GM18519 (cell line): ENCODE measurements around the gene TNS1.

Experiments
- ATAC-seq: cut with Tn5 transposase; IDR thresholded peaks from one replicate; pipeline ENCODE4 v1.9.1; 2021; ENCODE audit warnings: mild to moderate bottlenecking, moderate library complexity; ENCODE audit not compliant: unreplicated experiment, low FRiP score

The TNS1 gene

DNA sequence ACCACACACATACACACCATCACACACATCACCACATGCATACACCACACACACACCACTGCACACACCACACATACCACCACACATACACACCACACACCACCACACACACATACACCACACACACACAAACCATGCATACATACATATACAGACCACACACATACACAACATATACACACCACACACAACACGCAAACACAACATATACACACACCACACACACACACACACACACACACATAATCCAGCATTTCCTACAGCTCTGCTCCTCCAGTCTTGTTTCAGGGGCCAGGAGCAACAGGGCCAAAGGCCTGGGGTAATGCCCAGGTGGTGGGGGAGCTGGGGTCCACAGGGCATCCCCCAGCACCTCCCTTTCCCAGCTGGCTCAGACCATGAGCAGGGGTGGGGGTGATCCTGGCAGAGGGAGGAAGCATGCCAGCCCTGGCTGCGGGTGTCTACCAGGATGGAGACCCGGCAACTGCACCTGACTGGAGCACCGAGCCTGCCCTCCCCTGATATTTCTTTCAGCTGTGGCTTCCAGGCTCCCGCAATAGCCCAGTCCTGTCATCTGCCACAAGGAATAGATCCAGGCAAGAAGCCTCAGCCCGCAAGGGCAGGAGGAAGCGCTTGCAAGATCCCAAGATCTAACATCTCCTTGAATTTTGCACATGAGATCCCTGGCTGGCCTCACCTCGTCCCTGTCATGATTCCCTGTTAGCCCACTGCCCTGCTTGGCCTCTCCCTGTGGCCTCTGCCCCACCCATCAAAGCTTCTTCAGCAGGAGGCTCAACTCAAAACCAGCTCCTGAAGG is 196.9 kb downstream of the TNS1 start:
- no peak for ATAC-seq

DNA sequence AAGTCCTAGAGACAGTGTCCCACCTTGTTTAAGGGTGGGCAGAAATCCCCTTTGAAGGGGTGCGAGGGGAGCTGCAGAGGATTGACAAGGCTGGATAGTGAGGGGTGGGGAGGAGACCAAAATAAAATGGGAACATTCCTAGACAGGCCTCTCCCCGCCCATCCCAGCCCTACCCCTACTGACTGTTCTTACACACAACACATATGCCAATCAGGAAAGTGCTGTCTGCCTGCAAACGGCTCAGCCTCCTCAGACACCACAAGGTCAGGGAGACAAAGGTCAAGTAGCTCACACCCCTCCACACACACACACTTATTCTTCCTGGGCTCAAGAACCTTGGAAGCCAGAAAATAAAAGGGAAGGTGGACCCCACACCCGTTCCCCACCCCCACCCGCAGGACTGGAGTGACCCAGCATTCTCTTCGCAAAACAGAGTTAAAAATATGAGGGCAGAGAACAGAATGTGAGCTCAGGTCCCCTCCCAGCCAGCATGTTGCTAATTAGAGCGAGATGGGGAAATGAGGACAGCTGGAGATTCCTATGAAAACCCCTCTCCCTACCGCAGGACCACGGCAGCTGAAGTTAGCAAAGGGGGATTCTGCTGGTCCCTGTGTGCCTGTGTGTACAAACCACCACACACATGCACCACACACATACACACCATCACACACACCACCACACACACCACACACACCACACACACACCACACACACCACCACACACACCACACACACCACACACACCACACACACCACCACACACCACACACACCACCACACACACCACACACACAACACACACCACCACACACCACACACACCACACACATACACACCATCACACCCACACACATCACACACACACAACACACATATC is 197.8 kb downstream of the TNS1 start:
- no peak for ATAC-seq

DNA sequence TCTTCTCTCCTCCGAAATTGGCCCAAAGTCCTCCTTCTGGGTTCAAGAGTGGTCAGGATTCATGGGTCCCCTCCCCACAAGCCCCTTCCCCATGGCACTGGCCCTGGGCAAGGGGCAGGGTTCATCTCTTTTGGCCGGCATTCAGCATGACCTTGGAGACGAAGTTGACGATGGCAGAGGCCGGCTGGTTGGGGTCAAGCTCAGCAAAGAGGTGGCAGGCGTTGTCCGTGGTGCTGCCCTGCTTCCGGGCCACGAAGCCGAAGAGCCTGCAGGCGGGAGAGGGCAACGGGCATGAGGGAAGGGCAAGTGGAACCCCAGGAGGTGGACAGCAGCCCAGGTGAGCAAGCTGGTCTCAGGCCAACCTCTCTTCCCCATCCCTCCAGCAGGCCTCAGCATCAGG is 198.5 kb downstream of the TNS1 start:
- no peak for ATAC-seq

DNA sequence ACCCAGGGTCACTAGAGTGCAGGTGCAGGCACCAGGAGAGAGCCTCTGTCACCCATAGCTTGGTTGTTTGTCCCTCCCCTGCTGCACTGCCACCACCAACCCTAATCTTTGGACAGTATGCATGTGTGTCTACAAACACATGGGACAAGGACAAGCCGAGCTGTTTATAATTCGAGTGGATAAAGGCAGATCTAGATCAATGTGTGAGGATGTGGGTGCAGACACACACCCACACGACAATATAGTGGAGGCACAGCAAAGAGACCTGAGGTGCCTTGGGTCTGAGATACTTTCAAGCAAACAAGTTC is 199.2 kb downstream of the TNS1 start:
- no peak for ATAC-seq

DNA sequence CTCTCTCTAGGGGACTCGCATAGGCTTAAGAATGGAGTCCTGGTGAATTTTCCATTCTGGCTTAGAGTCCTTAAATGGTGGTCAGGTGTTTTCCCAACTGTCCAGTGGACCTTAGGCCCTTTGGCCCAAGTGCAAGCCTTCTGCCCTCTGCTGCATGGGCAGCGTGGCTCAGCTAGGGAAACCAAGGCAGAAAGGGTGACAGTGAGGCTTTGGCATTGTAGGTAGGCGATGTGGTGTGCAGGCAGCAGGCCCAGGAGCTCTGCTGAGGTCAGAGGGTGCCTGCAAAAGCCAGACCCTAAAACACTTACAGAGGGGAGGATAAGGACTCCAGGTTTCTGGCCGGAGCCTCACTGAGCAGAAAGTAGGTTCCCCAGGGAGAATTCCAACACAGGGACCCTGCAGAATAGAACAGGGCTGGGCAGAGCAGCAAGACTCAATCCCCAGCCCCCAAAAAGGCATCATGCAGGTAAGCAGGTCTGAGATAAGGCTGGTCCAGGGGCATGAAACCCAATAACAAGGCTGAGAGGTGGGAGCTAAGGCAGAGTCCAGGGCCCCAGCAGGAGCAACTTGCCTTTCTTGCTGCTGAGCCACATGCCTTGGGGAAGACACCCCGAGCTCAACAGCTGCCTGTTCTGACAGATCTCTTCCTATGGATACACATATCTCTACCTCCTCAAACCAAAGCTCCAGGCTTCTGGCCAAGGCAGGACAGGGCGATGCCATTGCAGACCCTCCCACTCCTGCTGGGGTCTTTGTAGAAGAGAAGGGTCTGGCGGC is 199.7 kb downstream of the TNS1 start:
- no peak for ATAC-seq

DNA sequence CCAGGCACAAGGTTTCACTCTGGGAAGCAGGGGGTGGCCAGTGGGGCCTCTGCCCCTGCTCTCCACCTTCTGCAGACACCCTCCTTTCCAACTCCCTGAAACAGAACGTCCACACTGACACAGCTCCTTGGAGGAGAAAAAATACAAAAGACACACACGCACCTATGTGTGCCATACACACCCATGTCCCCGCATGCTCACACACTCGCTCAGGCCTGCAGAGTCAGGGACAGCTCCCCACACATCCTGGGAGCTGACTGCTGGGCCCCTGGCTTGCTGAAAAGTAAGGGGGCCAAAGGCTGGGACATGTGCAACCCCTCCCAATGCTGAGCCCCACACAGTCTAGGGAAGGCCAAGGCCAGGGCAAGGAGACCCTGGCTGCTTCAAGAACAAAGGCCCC is 200.5 kb downstream of the TNS1 start:
- no peak for ATAC-seq

DNA sequence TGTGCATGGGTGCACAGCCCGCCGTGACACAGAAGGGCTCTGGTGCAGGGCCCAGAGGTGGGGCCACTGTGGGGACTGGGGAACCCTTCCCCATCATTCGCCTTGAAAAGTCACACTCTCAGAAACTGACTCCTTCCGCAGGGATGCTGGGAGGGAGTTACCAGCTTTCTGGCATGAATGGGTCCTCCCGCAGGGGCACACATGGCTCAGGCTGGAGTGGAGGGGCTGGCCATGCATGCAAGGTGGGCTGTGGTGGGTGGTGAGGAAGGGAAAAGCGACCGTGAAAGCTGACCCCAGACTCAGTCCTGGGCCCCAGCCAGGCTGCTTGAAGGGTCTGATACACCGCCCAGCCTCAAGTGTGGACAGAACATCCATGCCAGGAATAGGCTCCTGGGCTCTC is 201.1 kb downstream of the TNS1 start:
- no peak for ATAC-seq

DNA sequence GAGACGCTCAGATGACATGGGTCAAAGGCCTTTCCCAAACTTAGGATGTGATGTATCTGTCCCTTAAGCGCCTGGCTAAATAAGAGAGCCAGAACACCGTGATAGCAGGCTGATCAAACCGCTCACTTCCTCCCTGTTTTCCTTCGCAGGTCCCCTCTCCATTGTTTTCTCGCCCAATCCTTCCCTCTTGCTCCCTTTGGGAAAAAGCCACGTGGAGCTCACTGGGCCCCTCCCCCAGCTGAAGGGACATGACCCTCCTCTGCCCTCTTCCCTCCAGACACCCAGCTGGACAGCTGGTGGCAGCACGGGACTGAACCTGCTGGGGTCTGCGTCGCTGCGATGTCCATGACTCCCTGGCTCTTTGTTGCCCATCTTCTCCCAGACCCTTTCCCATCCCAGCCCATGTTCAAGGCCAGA is 201.7 kb downstream of the TNS1 start:
- no peak for ATAC-seq

DNA sequence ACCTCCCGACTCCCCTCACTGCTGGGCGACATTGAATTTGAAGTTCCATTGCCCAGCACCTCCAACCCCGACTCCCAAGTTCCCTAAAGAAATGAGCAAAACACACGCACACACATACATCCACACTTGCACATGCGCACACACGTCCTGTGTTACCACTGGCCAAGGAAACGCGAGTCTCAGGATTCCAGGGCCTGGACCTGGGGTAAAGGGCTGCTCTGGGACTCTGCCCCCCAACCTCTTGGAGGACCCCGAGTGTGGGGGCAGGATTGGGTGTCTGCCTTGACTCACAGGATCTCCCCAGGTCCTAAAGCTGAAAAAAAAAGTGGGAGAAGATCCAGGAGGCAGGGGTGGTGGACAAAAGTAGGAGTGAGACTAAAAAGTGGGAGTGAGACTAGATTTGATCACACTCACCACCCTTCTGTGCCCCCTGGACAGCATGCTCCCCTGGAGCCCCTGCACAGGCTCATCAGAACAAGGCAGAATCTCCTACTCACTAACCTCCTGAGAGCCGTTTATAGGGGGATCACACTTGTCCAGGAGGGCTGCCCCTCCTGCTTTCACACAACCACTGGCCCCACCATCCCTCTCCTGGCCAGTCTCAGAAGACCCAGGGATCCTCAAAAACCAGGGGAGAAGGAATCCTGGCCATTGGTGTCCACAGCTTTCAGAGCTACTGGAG is 202.2 kb downstream of the TNS1 start:
- no peak for ATAC-seq

DNA sequence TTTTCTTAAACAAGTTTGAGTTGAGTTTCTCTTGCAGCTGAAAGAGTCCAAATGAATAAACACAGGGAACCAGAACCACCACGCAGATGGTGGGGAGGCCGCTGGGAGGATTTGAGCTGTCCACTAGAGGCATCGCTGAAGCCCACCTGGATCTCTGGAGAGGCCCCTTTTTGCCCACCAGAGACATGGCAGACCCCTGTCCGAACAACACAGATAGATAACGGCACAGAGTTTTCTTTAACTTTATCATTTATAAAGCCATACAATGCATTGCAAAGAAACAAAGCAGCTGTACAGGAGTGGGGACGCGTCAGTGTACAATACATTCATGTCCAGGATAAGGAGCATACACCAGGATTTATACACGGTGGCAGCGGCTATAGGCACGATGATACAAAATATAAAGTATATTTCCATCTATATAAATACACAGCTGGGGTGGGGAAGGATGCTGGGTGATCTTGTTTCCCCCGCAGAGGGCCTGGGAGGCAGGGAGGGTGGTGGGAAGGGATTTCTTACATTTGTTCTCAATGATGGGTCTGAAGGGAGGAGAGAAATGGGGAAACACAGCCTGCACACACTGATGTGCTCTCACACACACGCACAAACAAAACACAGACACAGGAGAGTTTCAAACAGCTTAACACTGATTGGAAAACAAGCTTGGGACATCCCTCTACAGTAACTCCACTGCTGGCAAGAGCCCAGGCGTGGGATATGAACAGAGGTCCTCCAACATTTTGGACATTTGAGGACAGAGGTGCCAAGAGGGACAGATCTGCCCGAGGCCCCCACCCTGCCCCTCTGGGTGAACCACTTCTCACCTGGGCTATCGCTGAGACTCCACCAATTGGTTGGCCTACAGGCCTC is 203.0 kb downstream of the TNS1 start:
- ATAC-seq, result no peak

DNA sequence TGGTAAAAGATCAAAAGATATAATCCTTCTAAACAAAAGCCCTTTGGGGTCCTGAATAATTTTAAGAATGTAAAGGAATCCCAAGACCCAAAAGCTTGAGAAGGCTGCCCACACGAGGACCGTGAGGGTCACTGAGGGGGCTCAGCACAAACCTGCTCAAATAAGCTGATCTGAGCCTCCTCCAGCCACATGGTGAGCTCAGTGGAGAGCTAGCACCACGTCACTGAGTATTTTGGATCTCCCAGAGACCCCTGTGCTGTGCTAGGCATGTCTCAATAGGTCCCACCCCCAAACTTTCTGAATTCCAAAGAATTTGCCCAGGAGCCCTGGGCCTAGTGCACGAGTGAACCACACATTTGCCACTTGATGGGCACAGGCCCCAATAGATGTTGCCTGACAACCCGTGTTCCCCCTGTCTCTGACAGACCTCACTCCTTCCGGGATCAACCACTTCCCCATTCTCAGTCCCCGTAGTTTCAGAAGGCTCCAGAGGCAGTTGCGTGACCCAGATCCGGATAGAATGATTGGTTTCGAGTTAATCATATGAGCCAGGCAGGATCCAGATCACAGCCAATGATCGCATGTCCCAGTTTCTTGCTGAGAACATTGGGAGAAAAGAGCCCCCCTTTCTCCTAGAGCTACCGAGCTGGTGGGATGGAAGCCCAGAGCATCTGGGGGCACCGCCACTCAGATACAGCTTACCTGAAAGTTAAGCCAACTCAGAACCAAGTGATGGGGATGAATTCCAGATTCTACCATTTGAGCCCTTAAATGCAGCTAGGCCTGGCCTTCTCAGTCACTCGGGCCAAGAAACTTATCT is 203.8 kb downstream of the TNS1 start:
- ATAC-seq, result no peak

DNA sequence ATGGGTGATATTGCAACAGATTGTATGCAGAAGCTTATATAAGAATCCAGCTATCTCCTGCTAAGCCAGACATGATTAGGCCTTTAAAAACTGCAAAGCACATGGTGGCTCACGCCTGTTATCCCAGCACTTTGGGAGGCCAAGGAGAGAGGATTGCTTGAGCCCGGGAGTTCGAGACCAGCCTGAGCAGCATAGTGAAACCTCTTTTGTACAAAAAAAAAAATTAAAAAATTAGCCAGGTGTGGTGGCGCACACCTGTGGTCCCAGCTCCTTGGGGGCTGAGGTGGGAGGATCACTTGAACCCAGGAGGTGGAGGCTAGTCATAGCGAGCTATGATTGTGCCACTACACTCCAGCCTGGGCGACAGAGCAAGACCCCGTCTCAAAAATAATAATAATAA is 204.6 kb downstream of the TNS1 start:
- ATAC-seq, result no peak

DNA sequence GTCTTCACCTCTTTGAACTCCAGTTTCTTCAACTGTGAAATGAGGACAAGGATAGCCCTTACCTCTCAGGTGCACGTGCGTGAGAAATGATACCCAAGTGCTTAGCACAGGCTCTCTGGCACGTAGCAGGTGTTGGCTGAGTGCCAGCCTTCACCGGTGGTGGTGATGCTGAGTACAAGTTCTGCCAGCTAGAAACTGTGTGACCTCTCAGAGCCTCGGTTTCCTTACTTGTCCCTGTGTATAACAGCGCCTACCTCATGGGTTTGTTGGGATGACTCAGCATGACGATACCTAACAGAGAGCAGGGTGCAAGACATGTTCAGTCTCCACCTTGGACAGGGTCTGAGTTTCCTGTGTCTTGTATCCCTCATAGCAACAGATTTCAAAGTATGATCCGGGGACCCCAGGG is 205.1 kb downstream of the TNS1 start:
- no peak for ATAC-seq

DNA sequence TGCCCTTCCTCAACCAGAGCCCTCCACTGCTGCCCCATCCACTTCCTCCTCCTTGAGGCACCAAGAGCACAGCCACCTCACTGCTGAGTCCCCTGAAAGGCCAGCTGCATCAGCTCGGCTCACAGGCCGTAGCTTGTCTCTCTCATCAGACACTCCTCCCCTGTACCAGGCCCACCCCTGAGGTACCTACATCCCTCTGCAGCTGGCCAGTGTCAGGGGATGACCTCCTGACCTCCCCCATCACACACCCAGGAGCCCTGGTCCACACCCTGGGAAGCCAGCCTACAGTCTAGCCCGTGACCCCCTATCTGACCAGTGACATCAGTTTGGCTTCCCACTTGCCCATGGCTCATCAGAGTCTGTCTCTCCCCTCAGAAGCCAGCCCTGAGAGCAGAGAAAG is 205.6 kb downstream of the TNS1 start:
- ATAC-seq, result no peak

DNA sequence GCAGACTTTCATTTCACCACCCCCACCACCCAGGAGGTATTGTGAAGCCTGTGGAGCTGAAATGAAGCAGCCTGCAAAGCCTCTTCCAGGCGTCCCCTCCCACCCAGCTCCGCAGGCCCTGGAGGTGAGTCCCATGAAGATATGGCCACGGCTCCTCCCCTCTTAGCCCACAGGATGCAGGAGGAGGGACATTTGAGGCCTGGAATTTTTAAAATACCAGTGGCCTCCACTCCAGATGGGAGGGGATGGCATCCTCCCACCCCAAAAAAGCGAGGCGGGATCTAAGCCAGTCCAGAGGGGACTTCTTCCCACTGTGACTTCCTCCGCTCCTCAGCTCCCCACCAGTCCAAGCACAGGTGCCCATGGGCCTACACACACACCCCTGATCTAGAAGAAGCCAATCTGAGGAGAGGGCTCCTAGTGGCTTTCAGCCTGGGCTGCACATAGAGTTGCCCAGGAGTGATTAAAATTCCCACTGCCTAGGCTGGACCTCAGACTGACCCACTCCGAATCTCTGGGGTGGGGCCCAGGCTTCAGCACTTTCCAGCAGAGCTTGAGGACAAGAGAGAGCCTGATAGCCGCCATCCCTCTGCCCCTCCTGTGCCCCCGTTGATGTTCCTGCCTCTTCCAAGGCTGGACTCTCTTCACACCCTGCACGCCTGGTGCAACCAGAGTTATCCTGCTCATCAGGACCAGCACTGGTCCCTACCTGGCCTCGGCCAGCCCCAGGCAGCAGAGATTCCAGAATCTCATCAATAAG is 206.9 kb downstream of the TNS1 start:
- ATAC-seq, result no peak

DNA sequence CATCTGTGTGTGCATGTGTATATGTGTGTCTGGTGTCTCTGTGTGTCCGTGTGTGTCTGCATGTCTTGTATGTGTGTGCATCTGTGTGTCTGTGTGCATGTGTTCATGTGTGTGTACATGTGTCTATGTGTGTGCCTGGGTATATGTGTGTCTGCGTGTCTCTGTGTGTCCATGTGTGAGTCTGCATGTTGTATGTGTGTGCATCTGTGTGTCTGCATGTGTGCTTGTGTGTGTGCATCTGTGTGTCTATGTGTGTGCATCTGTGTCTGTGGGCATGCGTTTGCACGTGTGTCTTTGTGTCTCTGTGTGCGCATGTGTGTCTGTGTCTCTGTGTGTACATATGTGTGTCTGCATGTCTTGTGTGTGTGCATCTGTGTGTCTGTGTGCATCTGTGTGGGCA is 207.7 kb downstream of the TNS1 start:
- no peak for ATAC-seq

DNA sequence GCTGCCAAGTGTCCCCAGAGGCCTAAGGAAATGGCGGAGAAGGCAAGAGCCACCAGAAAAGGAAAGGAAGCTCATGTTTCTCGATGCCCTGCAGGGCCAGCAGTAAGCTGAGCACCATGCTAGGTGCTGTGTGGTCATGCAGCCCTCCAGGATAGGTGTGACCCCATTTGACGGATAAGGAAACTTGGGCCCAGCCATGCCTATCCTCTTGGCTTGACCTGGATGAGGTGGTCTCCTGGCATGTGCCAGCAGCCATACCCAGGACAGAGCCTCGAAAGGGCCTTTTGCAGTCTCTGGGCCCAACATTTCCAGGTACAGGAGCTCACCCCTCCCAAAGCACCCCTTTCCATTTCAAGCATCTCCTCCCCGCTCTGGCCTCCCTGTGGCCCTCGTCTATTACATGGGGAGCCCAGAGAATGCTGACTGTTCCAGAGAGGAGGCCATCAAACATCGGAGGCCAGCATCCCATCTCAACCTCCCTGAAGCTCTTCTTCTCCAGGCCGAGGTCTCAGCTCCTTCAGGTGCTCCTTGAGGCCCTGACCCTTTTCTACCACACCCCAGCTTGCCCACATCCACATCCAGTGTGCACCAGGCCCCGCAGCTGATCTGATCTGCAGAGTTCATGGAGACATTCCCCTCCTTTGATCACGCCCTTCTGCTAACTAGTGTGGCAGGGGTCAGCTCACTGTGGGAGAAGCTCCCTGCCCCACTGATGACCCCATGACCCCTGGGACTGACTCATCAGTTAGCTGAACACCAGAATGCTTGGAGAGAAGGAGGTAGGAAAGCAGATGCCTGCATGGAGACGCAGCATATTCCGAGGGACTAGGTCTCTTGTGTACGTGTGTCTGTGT is 208.4 kb downstream of the TNS1 start:
- no peak for ATAC-seq
